Right kidney (tissue), 1 donor: ENCODE measurements around the gene RPL21.
"Not testable (repeated sequence)": the region's sequence is repeated elsewhere in the genome, so short reads cannot be mapped to it uniquely, and the experiment has no call there.

Experiments
- DNase-seq: peaks from one replicate; pipeline ENCODE4 v3.0.0-alpha.2; 2016

Gene RPL21

DNA sequence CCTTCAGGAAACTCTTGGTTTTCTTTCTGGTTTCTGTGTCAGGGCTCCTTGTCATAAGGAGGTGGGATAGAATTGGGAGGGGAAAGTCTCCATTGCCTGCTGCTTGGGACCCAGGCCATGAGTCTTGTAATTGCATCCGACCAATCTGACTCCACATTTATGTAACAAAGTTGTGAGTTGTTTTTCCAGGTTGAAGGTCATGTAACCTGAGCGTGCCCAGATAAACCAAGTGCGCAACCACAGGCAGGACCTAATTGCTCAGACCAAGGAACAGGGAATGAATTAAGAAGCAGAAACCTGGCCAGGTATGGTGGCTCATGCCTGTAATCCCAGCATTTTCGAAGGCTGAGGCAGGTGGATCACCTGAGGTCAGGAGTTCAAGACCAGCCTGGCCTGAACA lies 37.0 kb downstream of the RPL21 start:
- no peak for DNase-seq

DNA sequence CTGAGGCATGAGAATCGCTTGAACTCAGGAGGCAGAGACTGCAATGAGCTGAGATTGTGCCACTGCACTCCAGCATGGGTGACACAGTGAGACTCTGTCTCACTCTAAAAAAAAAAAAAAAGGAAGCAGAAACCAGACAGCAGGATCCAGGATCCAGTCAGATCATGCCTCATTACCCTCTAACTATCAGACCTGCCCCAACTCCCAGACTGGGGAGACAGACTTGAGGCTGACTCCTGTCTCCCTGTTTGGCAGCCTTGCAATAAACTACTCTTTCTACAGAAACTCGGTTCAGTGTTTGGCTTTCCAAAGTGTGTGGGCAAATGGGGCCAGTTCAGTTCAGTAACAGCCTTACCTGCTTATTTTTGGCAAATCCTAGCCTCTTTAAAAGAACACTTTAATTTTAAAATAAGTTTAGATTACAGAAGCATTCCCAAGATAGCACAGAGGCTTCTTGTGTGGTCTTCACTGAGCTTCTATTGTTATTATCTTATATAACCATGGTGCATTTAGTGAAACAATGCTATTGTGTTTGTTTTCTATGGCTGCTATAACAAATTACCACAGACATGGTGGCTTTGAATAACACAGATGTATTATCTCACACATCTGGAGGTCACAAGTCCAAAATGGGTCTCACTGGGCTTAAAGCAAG lies 37.8 kb downstream of the RPL21 start:
- DNase-seq = no peak

DNA sequence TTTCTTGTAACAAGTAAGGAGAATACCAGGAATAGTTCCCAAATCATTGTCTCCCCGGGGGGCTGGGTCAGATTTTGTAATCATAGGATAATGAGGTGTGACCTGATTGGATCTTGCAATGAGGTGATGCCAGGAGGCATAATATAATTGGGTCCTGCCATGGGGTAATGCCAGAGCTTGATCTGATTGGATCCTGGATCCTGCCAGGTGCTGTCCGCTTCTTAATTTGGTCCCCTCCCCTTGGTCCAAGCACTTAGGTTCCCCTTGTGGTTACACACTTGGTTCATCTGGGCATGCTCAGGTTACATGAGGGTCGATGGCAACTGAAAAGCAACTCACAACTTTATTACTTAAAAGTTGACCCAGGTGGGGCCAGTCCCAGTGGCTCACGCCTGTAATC lies 39.4 kb downstream of the RPL21 start:
- DNase-seq = no peak

DNA sequence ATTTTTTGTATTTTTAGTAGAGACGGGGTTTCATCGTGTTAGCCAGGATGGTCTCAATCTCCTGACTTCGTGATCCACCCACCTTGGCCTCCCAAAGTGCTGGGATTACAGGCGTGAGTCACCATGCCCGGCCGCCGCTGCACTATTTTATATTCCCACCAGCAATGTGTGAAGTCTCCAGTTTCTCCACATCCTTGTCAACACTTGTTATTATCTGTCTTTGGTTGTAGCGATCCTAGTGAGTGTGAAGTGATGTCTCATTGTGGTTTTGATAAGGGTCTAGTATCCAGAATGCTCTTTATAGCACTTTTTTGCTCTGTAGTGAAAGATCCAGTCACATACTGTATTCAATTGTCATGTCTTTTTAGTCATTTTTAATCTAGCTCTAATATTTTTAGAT lies 40.6 kb downstream of the RPL21 start:
- not testable (repeated sequence) for DNase-seq

DNA sequence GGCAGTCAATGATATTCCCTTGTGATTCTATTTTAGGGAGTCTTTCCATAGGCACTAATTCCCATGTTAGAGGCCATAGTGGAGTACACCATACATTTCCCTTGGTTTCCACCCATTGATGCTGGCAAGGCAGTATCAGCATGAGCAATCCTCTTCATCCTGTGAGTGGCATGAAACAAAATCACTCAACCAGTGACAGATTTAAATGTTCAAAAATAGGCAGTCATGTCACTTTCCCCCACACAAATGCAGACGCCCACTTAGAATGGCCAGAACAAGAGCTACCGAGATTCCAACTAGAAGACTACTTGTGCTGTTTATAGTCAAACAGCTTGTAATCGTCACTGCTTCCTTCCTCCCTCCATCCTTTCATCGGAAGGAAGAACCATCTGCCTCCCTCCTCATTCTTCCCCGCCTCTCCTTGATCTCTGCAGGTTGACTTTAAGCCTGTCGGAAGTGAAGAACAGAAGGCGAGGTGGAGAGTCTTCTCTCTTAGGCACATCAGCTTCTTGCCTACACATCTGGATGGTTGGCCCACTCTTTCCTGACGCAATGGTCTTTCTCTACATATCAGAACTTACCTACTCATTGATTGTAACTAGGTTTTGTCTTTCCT lies 41.8 kb downstream of the RPL21 start:
- DNase-seq = no peak

DNA sequence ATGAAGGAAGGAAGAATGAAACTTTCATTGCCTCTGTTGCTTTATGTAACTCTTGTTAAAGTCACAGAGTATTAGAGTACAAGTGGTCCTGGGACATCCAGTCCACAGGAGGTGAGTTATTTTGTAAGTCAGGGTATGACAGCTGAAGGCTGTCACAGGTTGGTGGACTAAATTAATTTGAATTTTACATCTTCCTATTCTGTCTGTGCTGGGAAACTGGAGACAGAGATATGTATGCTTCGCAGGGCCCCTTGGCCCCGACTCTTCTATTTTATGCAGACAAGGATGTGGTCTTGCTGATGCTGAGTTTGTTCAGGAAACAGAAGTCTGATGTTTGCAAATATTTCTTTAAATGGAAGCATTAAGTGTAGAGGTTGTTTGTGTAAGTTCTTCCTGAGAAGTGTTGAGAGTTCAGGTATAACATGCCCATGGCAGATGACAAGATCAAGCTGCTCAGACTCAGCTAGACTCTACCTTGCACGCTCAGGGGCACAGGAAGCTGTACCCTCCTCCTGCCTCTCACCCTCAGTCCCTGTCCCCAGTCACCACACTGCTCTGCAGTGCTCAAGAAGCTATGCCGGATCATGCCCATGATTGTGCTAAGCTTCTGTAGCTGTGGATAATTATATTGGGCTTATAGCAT lies 42.6 kb downstream of the RPL21 start:
- no peak for DNase-seq

DNA sequence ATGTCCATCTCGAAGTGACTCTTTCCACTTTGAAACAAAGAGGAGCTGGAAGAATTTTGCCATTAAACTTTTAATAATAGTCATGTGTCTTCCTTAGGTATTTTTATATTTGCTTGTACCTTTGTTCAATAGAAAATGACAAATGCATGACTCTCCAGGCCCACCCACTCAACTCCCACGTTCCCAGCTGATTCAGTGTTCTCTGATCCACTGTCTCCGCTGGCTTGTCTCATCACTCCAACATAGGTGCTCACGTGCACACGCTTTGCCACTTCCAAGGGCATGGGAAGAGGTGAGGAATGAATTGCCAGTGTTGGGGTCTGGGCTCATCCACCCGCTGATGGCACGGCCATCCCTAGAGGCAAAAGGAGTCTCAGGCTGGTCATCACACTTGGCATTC lies 43.7 kb downstream of the RPL21 start:
- no peak for DNase-seq

DNA sequence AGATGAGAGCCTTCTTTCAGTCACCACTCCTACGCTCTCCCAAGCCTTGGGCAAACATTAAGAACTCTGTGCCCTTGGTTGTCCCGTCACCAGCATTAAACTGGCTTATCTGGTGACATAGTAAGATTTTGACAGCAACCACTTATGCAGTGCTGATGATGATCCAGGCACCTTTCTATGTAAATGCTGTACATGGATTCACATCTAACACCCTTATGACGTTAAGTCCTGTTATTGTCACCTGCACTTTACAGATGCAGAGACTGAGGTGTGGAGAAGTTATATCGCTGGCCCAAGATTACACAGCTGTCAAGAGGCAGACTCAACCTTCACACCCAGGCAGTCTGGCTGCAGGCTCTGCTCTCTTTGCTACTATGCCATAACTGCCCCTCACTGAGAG lies 44.3 kb downstream of the RPL21 start:
- DNase-seq = no peak

DNA sequence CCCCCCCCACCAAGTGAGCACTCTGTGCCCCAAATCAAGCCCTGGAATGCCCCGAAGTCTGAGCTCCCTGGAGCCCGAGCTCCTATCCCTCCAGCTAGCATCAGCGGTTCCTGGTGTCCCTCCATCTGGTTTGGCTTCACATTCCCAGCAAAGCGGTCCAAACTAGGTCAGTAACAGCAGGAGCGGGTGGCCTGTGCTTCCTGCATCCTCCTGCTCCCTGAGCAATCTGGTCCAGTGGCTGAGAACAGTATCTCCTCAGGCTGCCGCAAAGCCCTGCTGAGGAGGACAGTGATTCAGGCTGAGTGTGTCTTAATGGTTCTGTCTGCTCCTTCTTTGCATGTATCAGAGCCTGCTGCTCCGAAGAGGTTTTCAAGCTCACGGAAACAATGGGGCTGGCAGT lies 45.1 kb downstream of the RPL21 start:
- no peak for DNase-seq

DNA sequence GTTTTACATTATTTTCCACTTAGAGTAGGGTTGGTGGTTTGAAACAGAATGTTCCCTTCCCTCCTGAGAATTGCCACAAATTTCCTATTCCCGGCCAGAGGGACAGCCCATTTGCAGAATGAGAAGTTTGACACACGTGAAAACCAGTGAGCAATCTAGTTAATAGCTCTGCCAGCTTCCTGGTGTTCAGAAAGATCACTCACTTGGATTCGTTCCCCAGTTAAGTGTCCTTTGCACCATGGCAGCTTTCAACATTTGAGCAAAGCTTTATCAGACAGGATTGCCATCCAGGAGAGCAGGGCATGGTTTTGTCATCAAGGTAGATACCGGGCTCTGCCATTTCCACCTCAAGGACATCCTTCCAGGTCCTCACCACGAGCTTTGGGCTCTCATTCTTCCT lies 47.5 kb downstream of the RPL21 start:
- no peak for DNase-seq

DNA sequence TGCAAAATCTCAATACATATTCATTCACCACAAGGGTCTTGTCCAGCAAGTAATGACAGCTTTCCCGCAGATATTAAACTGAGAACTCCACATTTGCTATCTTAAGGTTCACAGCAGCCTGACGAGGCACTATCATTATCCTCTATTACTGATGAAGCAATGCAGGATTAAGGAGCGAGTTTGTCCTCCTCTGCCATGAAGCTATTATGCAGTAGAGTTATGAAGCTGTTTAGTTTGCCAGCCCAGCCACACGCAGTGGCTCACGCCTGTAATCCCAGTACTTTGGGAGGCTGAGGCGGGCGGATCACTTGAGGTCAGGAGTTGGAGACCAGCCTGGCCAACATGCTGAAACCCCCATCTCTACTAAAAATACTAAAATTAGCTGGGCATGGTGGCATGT lies 49.0 kb downstream of the RPL21 start:
- not testable (repeated sequence) for DNase-seq

DNA sequence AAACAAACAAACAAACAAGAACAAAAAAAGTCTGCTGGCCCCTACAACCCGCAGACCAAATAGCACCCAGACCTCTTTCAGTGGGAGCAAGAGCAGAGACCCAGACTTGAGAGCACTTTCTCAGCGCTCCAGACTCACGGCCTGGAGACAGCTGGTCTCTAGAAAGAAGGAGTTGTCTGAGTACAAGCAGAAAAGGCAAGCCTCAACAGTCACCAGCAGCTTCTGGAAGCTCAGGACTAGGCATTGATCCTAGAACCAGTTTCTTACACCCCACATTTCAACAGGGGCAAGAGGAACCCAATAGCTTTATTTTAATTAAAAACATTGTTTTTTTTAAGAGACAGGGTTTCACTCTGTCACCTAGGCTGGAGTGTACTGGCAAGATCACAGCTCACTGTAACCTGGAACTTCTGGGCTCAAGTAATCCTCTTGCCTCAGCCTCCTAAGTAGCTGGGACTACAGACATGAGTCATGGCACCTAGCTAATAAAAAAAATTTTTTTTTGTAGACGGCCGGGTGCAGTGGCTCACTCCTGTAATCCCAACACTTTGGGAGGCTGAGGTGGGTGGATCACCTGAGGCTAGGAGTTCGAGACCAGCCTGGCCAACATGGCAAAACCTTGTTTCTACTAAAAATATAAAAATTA lies 49.7 kb downstream of the RPL21 start:
- no peak for DNase-seq

DNA sequence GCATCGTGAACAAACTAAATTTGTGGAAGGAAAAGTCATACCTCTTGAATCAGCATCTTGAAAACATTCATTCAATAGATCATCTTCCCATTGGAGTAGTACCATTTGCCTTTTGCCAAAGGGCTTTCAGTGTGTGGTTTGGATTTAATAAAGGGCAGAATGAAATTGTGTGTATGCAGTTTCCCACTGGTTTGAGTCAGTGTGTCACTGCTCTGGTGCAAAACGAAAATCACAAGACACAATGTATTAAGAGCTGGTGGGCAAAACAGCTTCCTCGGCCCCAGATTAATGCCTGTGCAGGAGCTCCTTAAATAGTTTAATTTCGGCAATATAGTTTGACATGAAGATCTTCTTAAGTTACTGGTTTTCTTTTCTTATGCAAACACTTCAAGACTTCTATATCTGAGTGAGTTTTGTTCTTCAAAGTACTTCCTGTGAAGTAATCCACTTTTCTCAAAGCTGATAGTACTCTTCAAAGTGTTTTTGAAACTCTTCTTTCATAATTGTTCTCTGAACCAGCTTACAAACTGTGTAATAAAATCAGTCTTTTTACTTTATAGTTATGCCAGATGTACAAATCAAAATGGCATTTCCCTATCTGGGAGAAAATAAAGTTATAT lies 51.4 kb downstream of the RPL21 start:
- no peak for DNase-seq

DNA sequence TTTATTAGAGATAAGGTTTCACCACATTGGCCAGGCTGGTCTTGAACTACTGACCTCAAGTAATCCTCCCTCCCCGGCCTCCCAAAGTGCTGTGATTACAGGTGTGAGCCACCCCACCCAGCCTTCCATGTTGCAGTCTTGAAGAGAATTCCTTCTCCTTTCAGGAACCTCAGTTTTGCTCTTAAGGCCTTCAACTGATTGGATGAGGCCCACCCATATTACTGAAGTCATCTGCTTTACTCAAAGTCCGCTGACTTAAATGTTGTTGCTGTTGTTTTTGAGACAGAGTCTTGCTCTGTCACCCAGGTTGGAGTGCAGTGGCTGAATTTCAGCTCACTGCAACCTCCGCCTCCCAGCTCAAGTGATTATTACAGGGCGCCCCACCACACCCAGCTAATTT lies 52.7 kb downstream of the RPL21 start:
- no peak for DNase-seq

DNA sequence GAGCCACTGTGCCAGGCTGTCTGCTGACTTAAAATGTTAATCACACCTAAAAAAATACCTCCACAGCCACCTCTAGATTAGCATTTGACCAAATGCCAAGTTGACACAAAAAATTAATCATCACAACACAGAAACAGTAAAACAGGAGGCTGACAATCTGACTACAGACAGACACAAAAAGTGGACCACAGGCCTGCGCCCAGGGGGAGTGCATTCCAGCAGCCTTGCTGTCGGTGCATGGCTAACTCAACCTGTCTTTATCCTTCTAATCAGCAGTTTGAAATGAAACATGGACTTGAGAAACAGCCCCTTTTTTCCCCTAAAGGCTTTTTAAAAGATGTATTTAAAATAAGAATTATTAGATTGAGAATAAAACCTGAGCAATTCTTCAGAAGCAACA lies 53.3 kb downstream of the RPL21 start:
- no peak for DNase-seq
